ENCODE measurements around the gene GINS2. TPM values are rescaled to one million over a fixed set of nuclear protein-coding genes. Genes with fewer than 3 reads are reported as not detected.

GINS2 gene
- total and polyA plus RNA-seq, 2 experiments from 2014 or later: 40.5 to 44.4 TPM

- Histone ChIP-seq H3K36me3 (ENCODE audit: insufficient read depth) (no peaks in the 10 kb centered on the region), H2AFZ (no peak overlapping the region), H3K27ac (ENCODE audit: low read depth) (no peak overlapping the region), H3K4me3 (no peak overlapping the region), H4K20me1 (replicated peaks; ENCODE audit: insufficient read depth) (no peaks in the 10 kb centered on the region), H3F3A (replicated peaks; ENCODE audit: low read depth) (no peaks in the 10 kb centered on the region; the same call in 1 of the 2 replicates), H3K9me2 (ENCODE audit: insufficient read depth) (no peaks in the 10 kb centered on the region), H3K4me1 (ENCODE audit: insufficient read depth) (peaks cover 3% of the 10 kb centered on the region; the same call in 1 of the 2 replicates), H3K79me2 (replicated peaks; ENCODE audit: insufficient read depth) (no peaks in the 10 kb centered on the region), H3K4me2 (no peak overlapping the region), H3K27me3 (ENCODE audit: insufficient read depth) (no peaks in the 10 kb centered on the region)
- Mint-ChIP-seq H3K27me3 (ENCODE audit: insufficient read depth, low read depth, poor library complexity) (peaks cover 7% of the 10 kb centered on the region), H3K9me3 (peaks cover 8% of the 10 kb centered on the region; the same call in 2 of the 3 replicates), H3K36me3 (ENCODE audit: low read depth) (peaks cover 14% of the 10 kb centered on the region), H3K4me3 (no peak overlapping the region), H3K4me1 (peaks cover 12% of the 10 kb centered on the region), H3K27ac (no peak overlapping the region)
- ATAC-seq: peak; percentile 28
- TF ChIP-seq CTCF (conservative IDR thresholded peaks at IDR 0.05; ENCODE audit: low read depth in 2 of 2): peak in 1 of 2 experiments; percentile 20; a peak in 2 of 4 replicates
- no peak for TF ChIP-seq REST (IDR thresholded peaks at IDR 0.05; ENCODE audit: unreplicated experiment)
- DNase-seq (ENCODE audit: low spot score): no peak
Observed at GRCh38 chr16:85709766-85710585, 21.2 kb upstream of the GINS2 start.

- DNase-seq (ENCODE audit: low spot score) (no peak), ATAC-seq (no peak)
- no peaks in the 10 kb centered on the region for H3K36me3 ChIP-seq (ENCODE audit: insufficient read depth)
- no peaks in the 10 kb centered on the region for H4K20me1 ChIP-seq (replicated peaks; ENCODE audit: insufficient read depth)
- H3K4me3 Mint-ChIP-seq: no peak overlapping the region
- peaks cover 14% of the 10 kb centered on the region for H3K36me3 Mint-ChIP-seq (ENCODE audit: low read depth)
- H3F3A ChIP-seq (replicated peaks; ENCODE audit: low read depth): no peaks in the 10 kb centered on the region
- H3K27ac Mint-ChIP-seq: no peak overlapping the region
- peaks cover 2% of the 10 kb centered on the region for H3K27me3 Mint-ChIP-seq (ENCODE audit: insufficient read depth, low read depth, poor library complexity)
- H3K4me1 Mint-ChIP-seq: peaks cover 11% of the 10 kb centered on the region
- H3K4me2 ChIP-seq: no peak overlapping the region
- peaks cover 8% of the 10 kb centered on the region; the same call in 2 of the 3 replicates for H3K9me3 Mint-ChIP-seq
- no peaks in the 10 kb centered on the region for H3K79me2 ChIP-seq (replicated peaks; ENCODE audit: insufficient read depth)
- H3K9me2 ChIP-seq (ENCODE audit: insufficient read depth): no peaks in the 10 kb centered on the region
- peaks cover 3% of the 10 kb centered on the region; the same call in 1 of the 2 replicates for H3K4me1 ChIP-seq (ENCODE audit: insufficient read depth)
- no peak overlapping the region for H2AFZ ChIP-seq
- H3K27ac ChIP-seq (ENCODE audit: low read depth): no peak overlapping the region
- H3K27me3 ChIP-seq (ENCODE audit: insufficient read depth): no peaks in the 10 kb centered on the region
- H3K4me3 ChIP-seq: no peak overlapping the region
- TF ChIP-seq STAT1 (IDR thresholded peaks at IDR 0.05; ENCODE audit: unreplicated experiment): no peak
- TF ChIP-seq EZH2 (IDR thresholded peaks at IDR 0.05; ENCODE audit: low read depth, unreplicated experiment): no peak
- no peak for TF ChIP-seq ZNF462 (CRISPR knock-in tag; IDR thresholded peaks at IDR 0.05)
- no peak for TF ChIP-seq POLR2AphosphoS5 (IDR thresholded peaks at IDR 0.05; ENCODE audit: low read depth)
Observed at GRCh38 chr16:85708338-85708737, 19.6 kb upstream of the GINS2 start.
